ENCODE data around the gene DZIP1L. TPM values are rescaled to one million over a fixed set of nuclear protein-coding genes. Genes with fewer than 3 reads are reported as not detected.

The DZIP1L gene
- total and polyA plus RNA-seq, 2 donors (not counting 3 experiments of a cell fraction or from before 2014, with no cell fraction given) = 3.0 to 17.9 TPM

GRCh38 chr3:138136201-138136600 is 20.8 kb upstream of the DZIP1L start:
- Histone ChIP-seq H3K27ac (ENCODE audit: insufficient read depth, low read depth, low read length) (no peak overlapping the region), H3K4me1 (ENCODE audit: control insufficient read depth, extremely low read depth, insufficient read depth, low read length) (no peaks in the 10 kb centered on the region), H3K9me3 (replicated peaks; ENCODE audit: control insufficient read depth, insufficient read depth, low read length) (no peaks in the 10 kb centered on the region), H3K4me3 (replicated peaks in 1 of 3; ENCODE audit: insufficient read depth in 1 of 3, low read depth in 1 of 3, low read length in 3 of 3) (no peak overlapping the region), H3K36me3 (ENCODE audit: control insufficient read depth in 2 of 2, extremely low read depth in 1 of 2, insufficient read depth in 2 of 2, low read length in 2 of 2) (no peaks in the 10 kb centered on the region), H3K27me3 (ENCODE audit: control insufficient read depth in 2 of 2, insufficient read depth in 2 of 2, low read length in 2 of 2) (peaks cover 10 to 11% of the 10 kb centered on the region in 2 experiments), H3K9ac (replicated peaks; ENCODE audit: extremely low read depth, insufficient read depth, low read length) (no peak overlapping the region), H3K79me2 (ENCODE audit: control insufficient read depth, insufficient read depth, low read length) (no peaks in the 10 kb centered on the region), H3K9me1 (replicated peaks; ENCODE audit: control insufficient read depth, extremely low read depth, insufficient read depth, low read length) (no peaks in the 10 kb centered on the region), H4K20me1 (replicated peaks; ENCODE audit: control insufficient read depth, extremely low read depth, insufficient read depth, low read length) (no peaks in the 10 kb centered on the region), H2AFZ (ENCODE audit: low read depth, low read length) (no peak overlapping the region), H3K4me2 (ENCODE audit: insufficient read depth, low read length) (no peak overlapping the region)
- dilution Hi-C loops (cut with MboI; ENCODE audit: extremely low pct_ligation_motif_present, low sequenced_read_pairs) (no loop called here), intact Hi-C loops (cut with micrococcal nuclease) (no loop called here)
- DNase-seq (ENCODE audit: low read depth, low spot score) = no peak
- no TSS peak for BruUV-seq (replicated peaks)
- TF ChIP-seq GATA2 (IDR thresholded peaks at IDR 0.05; ENCODE audit: insufficient read depth, insufficient read length, low read depth, low read length) (no peak), MAX (IDR thresholded peaks at IDR 0.05; ENCODE audit: insufficient read depth, insufficient read length) (no peak), POLR2AphosphoS5 (IDR thresholded peaks at IDR 0.05; ENCODE audit: insufficient read depth, low read depth, low read length) (no peak), POLR2A (IDR thresholded peaks at IDR 0.05; ENCODE audit: low read depth, low read length) (no peak), EZH2 (IDR thresholded peaks at IDR 0.05; ENCODE audit: borderline replicate concordance, low read depth, low read length, severe bottlenecking) (no peak), MYC (IDR thresholded peaks at IDR 0.05; ENCODE audit: low read depth, low read length) (no peak)
- ChIA-PET CTCF (no interaction called here), POLR2A (no interaction called here)
- FAIRE-seq = no peak

- no peak overlapping the region for H3K4me3 ChIP-seq (replicated peaks in 1 of 3; ENCODE audit: insufficient read depth in 1 of 3, low read depth in 1 of 3, low read length in 3 of 3)
- ChIA-PET POLR2A (no interaction called here), CTCF (no interaction called here)
- no peak overlapping the region for H3K4me2 ChIP-seq (ENCODE audit: insufficient read depth, low read length)
- no peak for FAIRE-seq
- BruUV-seq (replicated peaks) = no TSS peak
- no peaks in the 10 kb centered on the region for H4K20me1 ChIP-seq (replicated peaks; ENCODE audit: control insufficient read depth, extremely low read depth, insufficient read depth, low read length)
- intact Hi-C loops (cut with micrococcal nuclease) = no loop called here
- H3K9me3 ChIP-seq (replicated peaks; ENCODE audit: control insufficient read depth, insufficient read depth, low read length) = no peaks in the 10 kb centered on the region
- H2AFZ ChIP-seq (ENCODE audit: low read depth, low read length) = no peak overlapping the region
- no peak overlapping the region for H3K27ac ChIP-seq (ENCODE audit: insufficient read depth, low read depth, low read length)
- H3K79me2 ChIP-seq (ENCODE audit: control insufficient read depth, insufficient read depth, low read length) = no peaks in the 10 kb centered on the region
- no peaks in the 10 kb centered on the region for H3K9me1 ChIP-seq (replicated peaks; ENCODE audit: control insufficient read depth, extremely low read depth, insufficient read depth, low read length)
- no peaks in the 10 kb centered on the region for H3K36me3 ChIP-seq (ENCODE audit: control insufficient read depth in 2 of 2, extremely low read depth in 1 of 2, insufficient read depth in 2 of 2, low read length in 2 of 2)
- H3K9ac ChIP-seq (replicated peaks; ENCODE audit: extremely low read depth, insufficient read depth, low read length) = no peak overlapping the region
- H3K27me3 ChIP-seq (ENCODE audit: control insufficient read depth in 2 of 2, insufficient read depth in 2 of 2, low read length in 2 of 2) = peaks cover 12 to 14% of the 10 kb centered on the region in 2 experiments
- no peak for DNase-seq (ENCODE audit: low read depth, low spot score)
- dilution Hi-C loops (cut with MboI; ENCODE audit: extremely low pct_ligation_motif_present, low sequenced_read_pairs) = no loop called here
- TF ChIP-seq POLR2A (IDR thresholded peaks at IDR 0.05; ENCODE audit: low read depth, low read length) (no peak), POLR2AphosphoS5 (IDR thresholded peaks at IDR 0.05; ENCODE audit: insufficient read depth, low read depth, low read length) (no peak), MYC (IDR thresholded peaks at IDR 0.05; ENCODE audit: low read depth, low read length) (no peak), FOS (IDR thresholded peaks at IDR 0.05; ENCODE audit: borderline replicate concordance, insufficient read depth, low read length) (no peak), CTCF (IDR thresholded peaks at IDR 0.05; ENCODE audit: extremely low read depth in 1 of 2, insufficient read depth in 1 of 2, low read depth in 1 of 2, low read length in 2 of 2) (no peak), EZH2 (IDR thresholded peaks at IDR 0.05; ENCODE audit: borderline replicate concordance, low read depth, low read length, severe bottlenecking) (no peak), JUN (IDR thresholded peaks at IDR 0.05; ENCODE audit: borderline replicate concordance, insufficient read depth, insufficient read length, low read depth) (no peak), GATA2 (IDR thresholded peaks at IDR 0.05; ENCODE audit: insufficient read depth, insufficient read length, low read depth, low read length) (no peak), MAX (IDR thresholded peaks at IDR 0.05; ENCODE audit: insufficient read depth, insufficient read length) (no peak)
- H3K4me1 ChIP-seq (ENCODE audit: control insufficient read depth, extremely low read depth, insufficient read depth, low read length) = no peaks in the 10 kb centered on the region
Measured at GRCh38 chr3:138135833-138136194, 20.4 kb upstream of the DZIP1L start.

Data from endothelial cell of umbilical vein (primary cell).